Left lobe of liver (tissue), 2 donors: Measurements from ENCODE around the gene MSH2. TPM values are rescaled to one million over a fixed set of nuclear protein-coding genes. Genes with fewer than 3 reads are reported as not detected.
"Not testable (repeated sequence)": the region's sequence is repeated elsewhere in the genome, so short reads cannot be mapped to it uniquely, and the experiment has no call there.

ENCODE experiments used
- ATAC-seq: fragments of 200-7000 bp; cut with Tn5 transposase; one replicate; pipeline ENCODE4 v1.9.1; 2020; ENCODE audit warnings: mild to moderate bottlenecking, moderate library complexity
- DNase-seq: peaks from one replicate; pipeline ENCODE4 v3.0.0-alpha.2; 2020; ENCODE audit warnings: low spot score
- total RNA-seq: library from RNA; stranded (reverse); gene quantifications from one replicate; pipeline ENCODE4 v1.2.1, GENCODE V29; 2021
- donor health status: DM: no; HTN: no; CAD: no; lungs with moderate emphysema.
- donor health status: DM: no; HTN: yes; CAD: no.

MSH2 gene
- total RNA-seq, 1 donor from 2014 or later, result 3.3 TPM

DNA sequence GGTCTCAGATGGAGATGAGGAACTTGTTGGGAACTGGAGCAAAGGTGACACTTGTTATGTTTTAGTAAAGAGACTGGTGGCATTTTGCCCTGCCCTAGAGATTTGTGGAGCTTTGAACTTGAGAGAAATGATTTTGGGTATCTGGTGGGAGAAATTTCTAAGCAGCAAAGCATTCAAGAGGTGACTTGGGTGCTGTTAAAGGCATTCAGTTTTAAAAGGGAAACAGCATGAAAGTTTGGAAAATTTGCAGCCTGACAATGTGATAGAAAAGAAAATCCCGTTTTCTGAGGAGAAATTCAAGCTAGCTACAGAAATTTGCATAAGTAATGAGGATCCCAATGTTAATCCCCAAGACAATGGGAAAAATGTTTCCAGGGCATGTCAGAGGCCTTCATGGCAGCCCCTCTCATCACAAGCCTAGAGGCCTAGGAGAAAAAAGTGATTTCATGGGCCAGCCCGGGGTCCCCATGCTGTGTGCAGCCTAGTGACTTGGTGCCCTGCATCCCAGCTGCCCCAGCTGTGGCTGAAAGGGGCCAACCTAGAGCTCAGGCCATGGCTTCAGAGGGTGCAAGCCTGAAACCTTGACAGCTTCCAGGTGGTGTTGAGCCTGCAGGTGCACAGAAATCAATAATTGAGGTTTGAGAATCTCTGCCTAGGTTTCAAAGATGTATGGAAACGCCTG, 3.8 kb downstream of the MSH2 start:
- not testable (repeated sequence) for DNase-seq, ATAC-seq

DNA sequence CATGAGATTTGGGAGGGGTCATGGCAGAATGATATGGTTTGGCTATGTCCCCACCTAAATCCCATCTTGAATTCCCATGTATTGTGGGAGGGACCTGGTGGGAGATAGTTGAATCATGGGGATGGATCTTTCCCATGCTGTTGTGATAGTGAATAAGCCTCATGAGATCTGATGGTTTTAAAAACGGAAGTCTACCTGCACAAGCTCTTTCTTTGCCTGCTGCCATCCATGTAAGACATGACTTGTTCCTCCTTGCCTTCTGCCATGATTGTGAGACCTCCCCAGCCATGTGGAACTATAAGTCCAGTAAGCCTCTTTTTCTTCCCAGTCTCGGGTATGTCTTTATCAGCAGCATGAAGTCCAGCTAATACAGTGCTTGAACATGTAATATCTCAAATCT, 5.0 kb downstream of the MSH2 start:
- not testable (repeated sequence) for ATAC-seq, DNase-seq

DNA sequence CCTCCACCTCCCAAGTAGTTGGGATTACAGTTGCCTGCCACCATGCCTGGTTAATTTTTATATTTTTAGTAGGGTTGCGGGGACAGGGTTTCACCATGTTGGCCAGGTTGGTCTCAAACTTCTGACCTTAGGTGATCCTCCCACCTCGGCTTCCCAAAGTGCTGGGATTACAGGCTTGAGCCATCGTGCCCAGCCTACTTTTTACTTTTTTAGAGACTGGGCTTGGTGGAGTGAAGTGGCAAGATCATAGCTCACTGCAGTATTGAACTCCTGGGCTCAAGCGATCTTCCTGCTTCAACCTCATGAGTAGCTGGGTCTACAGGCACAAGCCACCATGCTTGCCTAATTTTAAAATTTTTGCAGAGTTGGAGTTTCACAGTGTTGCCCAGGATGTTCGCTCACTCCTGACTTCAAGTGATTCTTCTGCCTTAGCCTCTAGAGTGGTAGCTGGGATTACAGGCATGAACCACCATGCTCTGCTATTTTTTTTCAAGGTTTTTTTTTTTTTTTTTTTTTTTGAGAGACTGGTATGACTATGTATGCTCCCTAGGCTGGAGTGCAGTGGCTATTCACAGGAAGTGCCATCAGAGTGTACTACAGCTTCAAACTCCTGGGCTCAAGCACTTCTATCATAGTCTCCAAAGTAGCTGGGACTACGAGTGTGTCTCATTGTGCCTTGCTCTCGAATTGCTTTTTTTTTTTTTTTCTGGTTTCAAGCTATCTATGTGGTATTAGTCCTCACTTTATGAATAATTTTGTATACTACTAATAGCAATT, 11.9 kb downstream of the MSH2 start:
- DNase-seq (no peak), ATAC-seq (no peak)

DNA sequence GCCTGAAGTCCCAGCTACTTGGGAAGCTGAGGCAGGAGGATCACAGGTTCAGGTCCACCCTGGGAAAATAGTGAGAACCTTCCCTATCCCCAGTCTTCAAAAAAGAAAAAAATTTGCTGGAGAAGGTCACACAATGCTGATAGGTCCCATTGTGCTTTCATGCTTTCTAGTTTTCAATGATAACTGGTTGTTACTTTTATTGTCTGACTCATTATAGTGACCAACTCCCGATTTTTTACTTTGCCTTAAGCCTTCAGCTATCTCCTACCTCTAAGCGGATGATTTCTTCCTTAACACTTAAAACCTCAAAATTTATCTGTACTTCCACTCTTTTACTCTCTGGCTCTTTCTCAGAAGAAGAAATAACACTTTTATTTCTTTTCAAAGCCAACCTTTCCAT, 17.3 kb downstream of the MSH2 start:
- DNase-seq, result no peak
- ATAC-seq, result no peak

DNA sequence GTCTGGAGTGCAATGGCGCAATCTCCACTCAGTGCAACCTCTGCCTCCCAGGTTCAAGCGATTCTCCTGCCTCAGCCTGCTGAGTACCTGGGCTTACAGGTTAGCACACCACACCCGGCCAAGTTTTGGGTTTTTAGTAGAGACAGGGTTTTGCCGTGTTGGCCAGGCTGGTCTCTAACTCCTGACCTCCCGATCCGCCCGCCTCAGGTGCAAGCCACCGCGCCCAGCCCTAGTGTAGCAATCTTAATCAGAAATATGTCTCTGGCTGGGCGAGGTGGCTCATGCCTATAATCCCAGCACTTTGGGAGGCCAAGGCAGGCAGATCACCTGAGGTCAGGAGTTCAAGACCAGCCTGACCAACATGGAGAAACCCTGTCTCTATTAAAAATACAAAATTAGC, 17.7 kb downstream of the MSH2 start:
- ATAC-seq, DNase-seq: not testable (repeated sequence)

DNA sequence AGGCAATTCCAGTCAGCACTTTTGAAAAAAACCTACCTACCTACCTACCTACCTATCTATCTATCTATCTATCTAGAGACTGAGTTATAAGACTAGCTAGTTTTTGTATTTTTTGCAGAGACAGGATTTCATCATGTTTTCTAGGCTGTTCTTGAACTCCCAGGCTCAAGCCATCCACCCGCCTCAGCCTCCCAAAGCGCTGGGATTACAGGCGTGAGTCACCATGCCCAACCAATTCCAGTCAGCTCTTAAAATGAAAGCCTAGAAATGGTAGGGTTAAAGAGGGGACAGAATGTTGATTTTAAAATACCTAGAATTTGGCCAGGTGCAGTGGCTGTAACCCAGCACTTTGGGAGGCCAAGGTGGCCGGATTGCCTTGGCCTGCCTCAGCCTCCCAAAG, 19.1 kb downstream of the MSH2 start:
- ATAC-seq (no peak), DNase-seq (no peak)

DNA sequence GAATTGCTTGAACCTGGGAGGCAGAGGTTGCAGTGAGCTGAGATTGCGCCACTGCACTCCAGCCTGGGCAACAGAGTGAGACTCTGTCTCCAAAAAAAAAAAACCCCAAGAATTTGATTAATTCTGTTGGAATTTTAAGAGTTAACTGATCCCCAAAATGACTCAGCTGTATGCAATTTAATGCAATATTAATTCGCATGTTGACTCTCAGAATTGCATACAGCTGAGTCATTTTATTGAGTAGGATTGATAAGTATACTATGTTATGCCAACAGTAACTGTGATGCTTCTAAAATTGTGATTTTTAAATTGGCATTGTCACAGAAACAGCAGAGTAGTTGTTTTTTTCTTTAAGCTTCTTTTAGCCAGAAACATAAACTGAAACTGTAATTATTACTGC, 19.6 kb downstream of the MSH2 start:
- DNase-seq (no peak), ATAC-seq (no peak)

DNA sequence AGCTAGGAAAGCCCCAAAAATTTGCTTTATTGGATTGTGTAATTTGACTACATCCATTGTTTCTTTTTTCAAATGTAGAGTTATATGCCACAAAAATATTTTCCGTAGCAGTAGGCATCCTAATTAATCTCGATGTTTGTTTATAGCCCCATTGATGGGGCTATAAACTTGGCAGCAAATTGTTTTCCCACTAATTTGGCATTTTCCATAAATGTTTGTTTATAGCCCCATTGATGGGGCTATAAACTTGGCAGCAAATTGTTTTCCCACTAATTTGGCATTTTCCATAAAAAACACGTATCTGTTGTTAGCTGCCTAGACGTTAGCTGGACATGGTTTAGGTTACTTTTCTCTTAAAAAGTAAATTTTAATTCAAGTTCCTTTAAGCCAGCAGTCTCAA, 23.8 kb downstream of the MSH2 start:
- DNase-seq (no peak), ATAC-seq (no peak)

DNA sequence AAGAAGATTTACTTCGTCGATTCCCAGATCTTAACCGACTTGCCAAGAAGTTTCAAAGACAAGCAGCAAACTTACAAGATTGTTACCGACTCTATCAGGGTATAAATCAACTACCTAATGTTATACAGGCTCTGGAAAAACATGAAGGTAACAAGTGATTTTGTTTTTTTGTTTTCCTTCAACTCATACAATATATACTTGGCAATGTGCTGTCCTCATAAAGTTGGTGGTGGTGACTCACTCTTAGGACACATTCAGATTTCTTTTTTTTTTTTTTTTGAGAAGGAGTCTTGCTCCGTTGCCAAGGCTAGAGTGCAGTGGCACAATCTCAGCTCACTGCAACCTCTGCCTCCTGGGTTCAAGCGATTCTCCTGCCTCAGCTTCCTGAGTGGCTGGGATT, 26.8 kb downstream of the MSH2 start:
- DNase-seq, result no peak
- no peak for ATAC-seq

DNA sequence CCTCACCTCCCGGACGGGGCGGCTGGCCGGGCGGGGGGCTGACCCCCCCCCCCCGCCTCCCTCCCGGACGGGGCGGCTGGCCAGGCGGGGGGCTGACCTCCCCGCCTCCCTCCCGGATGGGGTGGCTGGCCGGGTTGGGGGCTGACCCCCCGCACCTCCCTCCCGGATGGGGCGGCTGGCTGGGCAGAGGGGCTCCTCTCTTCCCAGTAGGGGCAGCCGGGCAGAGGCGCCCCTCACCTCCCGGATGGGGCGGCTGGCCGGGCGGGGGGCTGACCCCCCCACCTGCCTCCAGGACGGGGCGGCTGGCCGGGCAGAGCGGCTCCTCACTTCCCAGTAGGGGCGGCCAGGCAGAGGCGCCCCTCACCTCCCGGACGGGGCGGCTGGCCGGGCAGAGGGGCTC, 30.1 kb downstream of the MSH2 start:
- ATAC-seq, DNase-seq: not testable (repeated sequence)

DNA sequence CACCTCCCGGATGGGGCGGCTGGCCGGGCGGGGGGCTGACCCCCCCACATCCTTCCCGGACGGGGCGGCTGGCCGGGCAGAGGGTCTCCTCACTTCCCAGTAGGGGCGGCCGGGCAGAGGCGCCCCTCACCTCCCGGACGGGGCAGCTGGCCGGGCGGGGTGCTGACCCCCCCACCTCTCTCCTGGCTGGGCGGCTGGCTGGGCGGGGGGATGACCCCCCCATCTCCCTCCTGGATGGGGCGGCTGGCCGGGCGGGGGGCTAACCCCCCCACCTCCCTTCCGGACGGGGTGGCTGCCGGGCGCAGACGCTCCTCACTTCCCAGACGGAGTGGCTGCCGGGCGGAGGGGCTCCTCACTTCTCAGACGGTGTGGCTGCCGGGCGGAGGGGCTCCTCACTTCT, 30.5 kb downstream of the MSH2 start:
- not testable (repeated sequence) for DNase-seq, ATAC-seq

DNA sequence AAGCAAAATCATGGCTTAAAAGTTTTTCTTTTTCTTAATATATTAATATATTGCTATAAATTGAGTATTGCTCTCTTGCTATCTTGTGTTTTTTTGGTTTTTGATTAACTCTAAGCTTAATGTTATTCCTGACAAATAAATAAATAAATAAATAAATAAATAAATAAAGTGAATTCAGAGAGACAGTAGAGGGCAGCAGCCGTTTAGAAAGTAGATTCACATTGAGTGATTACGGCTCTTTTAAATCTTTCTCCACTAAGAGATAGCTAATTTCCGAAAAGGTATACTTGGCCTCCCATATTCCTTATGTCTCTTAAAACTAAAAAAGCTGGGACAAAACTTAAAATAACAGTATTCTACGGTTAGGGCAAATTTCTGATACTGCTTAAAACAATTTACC, 34.3 kb downstream of the MSH2 start:
- ATAC-seq (peak; percentile 84), DNase-seq (no peak)

DNA sequence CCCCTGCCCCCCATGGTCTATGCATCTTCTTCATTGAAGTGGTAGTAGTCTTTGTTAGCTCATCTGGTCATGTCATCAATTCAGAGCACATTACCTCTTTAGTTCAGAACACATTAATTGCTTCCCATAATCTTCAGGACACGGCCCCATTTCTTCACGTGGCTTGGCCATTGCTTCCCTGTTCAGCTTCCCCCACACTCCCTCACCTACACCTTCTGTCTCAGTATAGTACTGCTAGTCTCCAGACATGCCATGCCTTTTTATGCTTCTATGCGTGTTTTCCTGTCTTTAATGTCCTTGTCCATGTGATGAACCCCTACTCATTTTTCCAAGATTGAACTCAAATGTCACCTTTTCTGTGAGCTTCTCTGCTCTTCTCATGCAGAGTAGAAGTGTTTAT, 35.1 kb downstream of the MSH2 start:
- ATAC-seq (no peak), DNase-seq (no peak)

DNA sequence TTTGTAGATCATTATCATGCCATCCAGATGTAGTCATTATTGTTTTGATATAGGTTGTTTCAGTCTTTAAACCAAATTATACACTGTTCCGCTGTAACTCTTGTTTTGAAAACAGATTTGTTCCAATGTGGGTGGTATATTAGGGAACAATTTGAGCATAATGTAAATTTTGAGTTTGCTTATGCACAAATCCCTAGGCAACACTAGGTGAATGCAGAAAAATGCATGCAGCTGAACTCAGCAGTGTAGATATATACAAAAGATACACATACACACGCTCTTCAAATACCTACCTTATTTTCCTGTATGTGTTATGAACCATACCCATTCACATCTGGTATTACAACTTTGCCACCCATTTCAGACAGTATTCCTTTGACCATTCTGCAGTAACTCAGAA, 35.8 kb downstream of the MSH2 start:
- DNase-seq, result no peak
- no peak for ATAC-seq

DNA sequence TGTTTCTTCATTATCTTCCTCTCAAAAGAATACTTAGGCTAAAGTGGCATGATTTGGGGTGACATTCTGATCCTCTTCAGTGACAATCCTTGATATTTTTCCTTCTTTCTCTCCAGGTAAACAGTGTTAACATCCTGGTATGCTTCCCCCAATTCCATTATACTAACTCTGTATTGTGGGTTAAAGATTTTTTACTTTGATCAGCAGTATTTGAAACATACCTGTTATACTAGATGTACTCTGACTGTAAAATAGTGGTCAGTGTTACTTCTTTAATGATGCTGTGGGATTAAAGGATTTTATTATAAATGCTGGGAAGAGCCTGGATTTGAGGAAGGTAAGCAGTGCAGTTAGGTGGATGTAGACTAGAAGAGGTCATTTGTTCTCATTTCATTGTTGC, 48.8 kb downstream of the MSH2 start:
- DNase-seq, result no peak
- ATAC-seq, result no peak

DNA sequence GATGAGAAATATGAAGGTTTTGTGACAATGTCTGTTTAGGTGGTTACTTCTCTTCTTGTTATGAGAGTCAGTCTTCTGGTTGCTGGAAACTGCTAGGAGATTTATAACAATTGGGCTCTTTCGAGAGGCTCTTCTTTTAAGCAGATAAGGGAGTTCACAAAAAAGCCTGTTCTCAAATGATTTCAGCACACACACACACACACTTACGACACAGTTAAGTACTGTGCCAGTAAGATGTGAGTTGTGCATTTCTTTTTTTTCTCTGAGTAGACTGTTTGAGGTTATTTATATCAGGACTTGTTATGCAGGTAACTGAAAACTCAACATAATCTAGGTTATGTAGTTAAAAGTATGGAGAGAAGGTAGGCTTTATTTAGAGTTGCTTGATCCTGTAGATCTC, 49.8 kb downstream of the MSH2 start:
- ATAC-seq, result no peak
- no peak for DNase-seq

DNA sequence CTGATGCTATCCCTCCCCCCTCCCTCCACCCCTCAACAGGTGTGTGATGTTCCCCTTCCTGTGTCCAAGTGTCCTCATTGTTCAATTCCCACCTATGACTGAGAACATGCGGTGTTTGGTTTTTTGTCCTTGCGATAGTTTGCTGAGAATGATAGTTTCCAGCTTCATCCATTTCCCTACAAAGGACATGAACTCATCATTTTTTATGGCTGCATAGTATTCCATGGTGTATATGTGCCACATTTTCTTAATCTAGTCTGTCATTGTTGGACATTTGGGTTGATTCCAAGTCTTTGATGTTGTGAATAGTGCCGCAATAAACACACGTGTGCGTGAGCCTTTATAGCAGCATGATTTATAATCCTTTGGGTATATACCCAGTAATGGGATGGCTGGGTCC, 51.9 kb downstream of the MSH2 start:
- DNase-seq, ATAC-seq: not testable (repeated sequence)

DNA sequence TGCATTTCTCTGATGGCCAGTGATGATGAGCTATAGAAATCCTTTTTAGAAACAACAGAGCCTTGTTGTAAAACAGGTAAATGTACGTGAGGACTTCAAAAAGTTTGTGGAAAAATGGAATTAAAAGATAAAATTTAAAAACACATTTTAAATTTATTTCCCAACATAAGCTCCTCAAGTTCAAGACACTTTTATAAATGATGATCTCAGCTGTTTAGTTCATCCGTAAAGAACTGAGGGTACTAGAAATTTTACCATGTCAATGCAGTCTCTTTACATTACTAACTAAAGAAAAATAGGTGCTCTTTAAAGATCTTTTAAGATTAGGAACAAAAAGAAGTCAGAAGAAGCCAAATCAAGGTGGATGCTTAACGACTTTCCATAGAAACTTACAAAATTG, 52.5 kb downstream of the MSH2 start:
- DNase-seq (no peak), ATAC-seq (no peak)

DNA sequence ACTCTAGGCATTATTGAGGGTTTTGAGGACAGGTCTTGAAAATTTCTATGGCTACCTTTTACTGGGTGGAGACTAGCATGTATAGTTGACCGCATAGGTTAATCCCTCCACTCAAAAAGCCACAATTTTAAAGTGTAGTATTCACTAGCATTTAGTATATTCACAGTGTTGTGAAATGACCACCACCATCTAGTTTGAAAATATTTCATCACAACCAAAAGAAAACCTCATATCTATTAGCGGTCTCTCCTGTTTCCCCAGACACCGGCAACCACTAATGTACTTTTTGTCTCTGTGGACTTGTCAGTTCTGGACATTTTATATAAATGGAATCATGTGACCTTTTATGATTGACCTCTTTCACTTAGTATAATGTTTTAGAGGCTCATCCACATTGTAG, 53.9 kb downstream of the MSH2 start:
- no peak for DNase-seq
- ATAC-seq, result no peak

DNA sequence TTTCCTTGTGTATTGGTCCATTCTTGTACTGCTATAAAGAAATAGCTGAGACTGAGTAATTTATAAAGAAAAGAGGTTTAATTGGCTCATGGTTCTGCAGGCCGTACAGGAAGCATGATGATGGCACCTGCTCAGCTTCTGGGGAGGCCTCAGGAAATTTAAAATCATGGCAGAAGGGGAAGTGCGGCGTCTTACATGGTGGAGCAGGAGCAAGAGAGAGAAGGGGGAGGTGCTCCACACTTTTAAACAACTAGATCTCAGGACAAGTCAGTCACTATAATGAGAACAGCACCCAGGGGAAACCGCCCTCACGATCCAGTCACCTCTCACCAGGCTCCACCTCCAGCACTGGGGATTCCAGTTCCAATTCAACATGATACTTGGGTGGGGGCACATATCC, 54.3 kb downstream of the MSH2 start:
- DNase-seq (no peak), ATAC-seq (no peak)

DNA sequence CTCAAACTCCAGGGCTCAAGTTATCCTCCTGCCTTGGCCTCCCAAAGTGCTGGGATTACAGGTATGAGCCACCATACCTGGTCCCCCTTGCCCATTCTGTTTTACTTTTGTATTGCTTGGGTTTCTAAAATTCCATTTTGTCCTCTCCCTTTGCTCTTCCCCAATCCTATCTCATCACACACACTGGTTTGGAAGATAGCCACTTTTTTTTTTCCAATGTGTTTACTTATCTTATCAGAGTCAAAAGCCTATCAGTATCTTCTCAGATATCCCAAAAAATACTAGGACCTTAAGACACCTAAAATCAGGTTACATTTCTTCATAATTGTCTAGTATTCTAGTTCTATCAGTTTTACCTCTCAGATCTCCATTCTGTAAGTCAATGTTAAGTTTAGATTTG, 56.1 kb downstream of the MSH2 start:
- DNase-seq, result no peak

DNA sequence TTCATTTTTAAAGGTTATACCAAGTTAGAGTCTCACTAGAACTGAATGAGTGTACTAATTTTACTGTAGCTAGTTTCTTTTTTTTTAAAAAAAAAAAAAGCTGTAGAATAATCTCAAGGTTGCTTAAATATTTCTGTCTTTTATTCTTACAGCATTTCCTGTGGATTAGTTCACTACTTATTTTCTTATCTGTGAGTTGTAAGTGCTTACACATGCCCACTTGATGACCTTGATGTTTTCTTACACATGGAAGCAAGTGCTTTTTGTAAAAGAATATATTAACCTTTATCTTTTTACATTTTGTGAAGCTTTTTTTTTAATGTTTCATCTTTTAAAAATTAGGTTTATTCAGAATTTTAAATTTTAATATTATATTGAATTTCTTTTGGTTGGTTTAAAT, 57.8 kb downstream of the MSH2 start:
- DNase-seq (no peak), ATAC-seq (no peak)

More for the DNA sequence above, 56.1 kb downstream of the MSH2 start:
- ATAC-seq, result no peak
